B cell (primary cell): ENCODE data around the gene SERTM2. TPM values are rescaled to one million over a fixed set of nuclear protein-coding genes. Genes with fewer than 3 reads are reported as not detected.

Source experiments
- ATAC-seq: fragments of 200-7000 bp; cut with Tn5 transposase; one replicate; pipeline ENCODE4 v1.10.0; 2021; ENCODE audit warnings: low read depth, mild to moderate bottlenecking, moderate number of reproducible peaks, moderate library complexity
- CTCF ChIA-PET: fragments of 350-600 bp; sonication (Branson Sonifier 250); formaldehyde crosslinking; loops from one replicate; lab custom pipeline; 2021; ENCODE audit warnings: antibody characterized with exemption, inconsistent platforms; lab: Charles Lee
- POLR2A ChIA-PET: fragments of 350-600 bp; sonication (Branson Sonifier 250); formaldehyde crosslinking; loops from one replicate; lab custom pipeline; 2021; ENCODE audit warnings: antibody characterized with exemption; lab: Charles Lee
- DNase-seq: peaks from one replicate; pipeline ENCODE4 v3.0.0; 2013
- H2AFZ ChIP-seq: 2 replicates; pipeline ENCODE4 v1.6.1; 2012; ENCODE audit warnings: mild to moderate bottlenecking, low read depth, low read length; ENCODE audit not compliant: insufficient read depth, poor library complexity, severe bottlenecking
- H3K27ac ChIP-seq, 2 donors: 1 replicate in 1 of 2; 2 replicates in 1 of 2; pipeline ENCODE4 v1.5.1; 2012 to 2013; ENCODE audit warnings: low read length in 2 of 2, mild to moderate bottlenecking in 2 of 2, moderate library complexity in 1 of 2
- H3K27me3 ChIP-seq, 4 experiments: fragments of 200-600 bp in 1 of 4; sonication (generic) in 1 of 4; replicated peaks in 1 of 4; 1 replicate in 2 of 4; 2 replicates in 2 of 4; pipeline versions ENCODE4 v1.6.1 to v1.7.0; 2013 to 2016; ENCODE audit warnings: low read length in 3 of 4, mild to moderate bottlenecking in 2 of 4, mixed read lengths in 1 of 4, moderate library complexity in 1 of 4; ENCODE audit not compliant: insufficient read depth in 4 of 4, control insufficient read depth in 3 of 4; ENCODE audit errors: control extremely low read depth in 1 of 4
- H3K36me3 ChIP-seq, 2 experiments: replicated peaks in 1 of 2; 1 replicate in 1 of 2; 2 replicates in 1 of 2; pipeline versions ENCODE4 v1.6.1 to v1.7.1; 2013; ENCODE audit warnings: low read length in 1 of 2; ENCODE audit not compliant: insufficient read depth in 2 of 2, control insufficient read depth in 1 of 2; ENCODE audit errors: control extremely low read depth in 1 of 2, extremely low read depth in 1 of 2
- H3K4me1 ChIP-seq, 2 donors: fragments of 200-600 bp in 1 of 2; sonication (generic) in 1 of 2; 1 replicate in 1 of 2; 2 replicates in 1 of 2; pipeline versions ENCODE4 v1.5.1 to v1.6.1; 2013 to 2017; ENCODE audit warnings: low read length in 2 of 2; ENCODE audit not compliant: control insufficient read depth in 2 of 2, insufficient read depth in 2 of 2
- H3K4me2 ChIP-seq: replicated peaks from 2 replicates; pipeline ENCODE3; 2012; ENCODE audit warnings: mild to moderate bottlenecking, low read depth, low read length; ENCODE audit not compliant: poor library complexity, severe bottlenecking
- H3K4me3 ChIP-seq, 5 experiments: fragments of 200-600 bp in 1 of 5; sonication (generic) in 1 of 5; 1 replicate in 3 of 5; 2 replicates in 2 of 5; pipeline versions ENCODE4 v1.5.1 to v1.7.0; 2011 to 2016; ENCODE audit warnings: low read length in 4 of 5, mild to moderate bottlenecking in 4 of 5, low read depth in 2 of 5, control low read depth in 1 of 5, moderate library complexity in 1 of 5; ENCODE audit not compliant: insufficient read depth in 1 of 5; ENCODE audit errors: control extremely low read depth in 1 of 5, extremely low read depth in 1 of 5
- H3K79me2 ChIP-seq: fragments of 200-600 bp; sonication (generic); one replicate; pipeline ENCODE4 v1.6.0; 2016; ENCODE audit warnings: low read length; ENCODE audit not compliant: control insufficient read depth, insufficient read depth
- H3K9ac ChIP-seq: fragments of 200-600 bp; sonication (generic); 2 replicates; pipeline ENCODE4 v1.6.1; 2017; ENCODE audit warnings: mild to moderate bottlenecking, low read length, moderate library complexity
- H3K9me3 ChIP-seq, 3 donors: one replicate each; pipeline versions ENCODE4 v1.6.1 to v1.7.1; 2013; ENCODE audit warnings: low read length in 2 of 3; ENCODE audit not compliant: control insufficient read depth in 2 of 3, insufficient read depth in 1 of 3; ENCODE audit errors: control extremely low read depth in 1 of 3
- H4K20me1 ChIP-seq: 2 replicates; pipeline ENCODE4 v1.6.0; 2012; ENCODE audit warnings: mild to moderate bottlenecking, low read length; ENCODE audit not compliant: insufficient read depth, control insufficient read depth, poor library complexity, severe bottlenecking
- H3K27ac Mint-ChIP-seq: one replicate; pipeline ENCODE4 v1.8.0; 2021; ENCODE audit warnings: mixed read lengths
- H3K27me3 Mint-ChIP-seq: one replicate; pipeline ENCODE4 v1.8.0; 2021; ENCODE audit warnings: mixed read lengths
- H3K4me1 Mint-ChIP-seq: one replicate; pipeline ENCODE4 v1.8.0; 2021; ENCODE audit warnings: mixed read lengths
- H3K4me3 Mint-ChIP-seq: one replicate; pipeline ENCODE4 v1.8.0; 2021; ENCODE audit warnings: mixed read lengths
- H3K9me3 Mint-ChIP-seq: one replicate; pipeline ENCODE4 v1.8.0; 2022; ENCODE audit warnings: mixed read lengths; ENCODE audit not compliant: insufficient read depth
- EZH2 ChIP-seq: IDR thresholded peaks from 2 replicates; pipeline ENCODE4 v1.6.1; 2012; ENCODE audit warnings: borderline replicate concordance, low read depth, mild to moderate bottlenecking, moderate library complexity, low read length; ENCODE audit not compliant: insufficient read depth, poor library complexity, severe bottlenecking
- WGBS: methylation state at CpG from one replicate; pipeline ENCODE4 v1.1.5; 2013; ENCODE audit warnings: missing lambda C conversion rate; ENCODE audit not compliant: insufficient coverage; 5-methylcytosine and 5-hydroxymethylcytosine counted together
- intact Hi-C: fragments of 100-400 bp; cut with micrococcal nuclease; formaldehyde crosslinking; loops from one replicate; pipeline ENCODE4 v1.10.0; 2022
- polyA minus RNA-seq: library from RNA; depleted of rRNA, polyadenylated mRNA; stranded (reverse); fragments of >200 nt; gene quantifications from 2 replicates; pipeline ENCODE4 v1.2.3, GENCODE V29; 2012
- polyA plus RNA-seq: library from polyadenylated mRNA; depleted of rRNA; stranded (reverse); fragments of >200 nt; gene quantifications from 2 replicates; pipeline ENCODE4 v1.2.3, GENCODE V29; 2012
- total RNA-seq, 2 donors: library from RNA; stranded (reverse); fragments of 120-200 nt in 1 of 2; gene quantifications; 1 replicate in 1 of 2; 2 replicates in 1 of 2; pipeline versions ENCODE4 v1.2.3 to v1.2.4, GENCODE V29; 2013 to 2022
- TF ChIP-seq, protein P1 (sequence below): fragments of 200-600 bp; IDR thresholded peaks from one replicate; pipeline ENCODE4 v1.8.0; 2022; ENCODE audit warnings: antibody characterized with exemption, mild to moderate bottlenecking

The SERTM2 gene
- not detected in 2 replicates for total RNA-seq
- not detected for total RNA-seq (2013)
- polyA plus RNA-seq: not detected in 2 replicates
- polyA minus RNA-seq: not detected in 2 replicates

DNA sequence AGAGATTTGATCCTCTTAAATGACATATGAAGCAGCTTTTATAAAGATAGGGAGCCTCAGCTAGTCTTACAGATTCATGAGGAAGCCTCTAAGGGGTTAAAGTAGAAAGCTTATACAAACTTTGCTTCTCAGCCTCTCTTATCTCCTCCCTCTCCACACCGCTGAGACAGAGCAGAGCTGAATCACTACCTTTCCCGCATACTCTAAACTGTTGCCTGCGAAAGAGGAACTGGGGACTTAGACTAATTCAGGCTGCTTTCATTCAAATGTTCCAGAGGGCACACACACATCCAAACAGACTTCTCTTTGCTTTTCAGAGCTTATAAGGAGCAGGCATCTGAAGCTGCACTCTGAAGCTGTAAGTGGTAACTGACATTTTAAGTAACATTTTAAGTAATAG lies at the start of gene SERTM2:
SERTM2 (plus strand) TSS at position 169 of the 400 bp plus-strand sequence. CDS start 7,213 bp downstream, outside the sequence.
- H3K27ac ChIP-seq: no peak within 1 kb of the TSS
- TF ChIP-seq, protein P1, sequence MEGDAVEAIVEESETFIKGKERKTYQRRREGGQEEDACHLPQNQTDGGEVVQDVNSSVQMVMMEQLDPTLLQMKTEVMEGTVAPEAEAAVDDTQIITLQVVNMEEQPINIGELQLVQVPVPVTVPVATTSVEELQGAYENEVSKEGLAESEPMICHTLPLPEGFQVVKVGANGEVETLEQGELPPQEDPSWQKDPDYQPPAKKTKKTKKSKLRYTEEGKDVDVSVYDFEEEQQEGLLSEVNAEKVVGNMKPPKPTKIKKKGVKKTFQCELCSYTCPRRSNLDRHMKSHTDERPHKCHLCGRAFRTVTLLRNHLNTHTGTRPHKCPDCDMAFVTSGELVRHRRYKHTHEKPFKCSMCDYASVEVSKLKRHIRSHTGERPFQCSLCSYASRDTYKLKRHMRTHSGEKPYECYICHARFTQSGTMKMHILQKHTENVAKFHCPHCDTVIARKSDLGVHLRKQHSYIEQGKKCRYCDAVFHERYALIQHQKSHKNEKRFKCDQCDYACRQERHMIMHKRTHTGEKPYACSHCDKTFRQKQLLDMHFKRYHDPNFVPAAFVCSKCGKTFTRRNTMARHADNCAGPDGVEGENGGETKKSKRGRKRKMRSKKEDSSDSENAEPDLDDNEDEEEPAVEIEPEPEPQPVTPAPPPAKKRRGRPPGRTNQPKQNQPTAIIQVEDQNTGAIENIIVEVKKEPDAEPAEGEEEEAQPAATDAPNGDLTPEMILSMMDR: no peak
- TF ChIP-seq EZH2: no peak
- Mint-ChIP-seq H3K4me3 (peak within 1 kb of the TSS; percentile 6), H3K27ac (no peak within 1 kb of the TSS), H3K4me1 (peaks cover 1% of the 10 kb centered on the region), H3K9me3 (no peaks in the 10 kb centered on the region), H3K27me3 (no peaks in the 10 kb centered on the region)
- H3K4me3 ChIP-seq: no peak within 1 kb of the TSS
- peak; percentile 1 for DNase-seq
- H3K79me2 ChIP-seq: no peaks in the 10 kb centered on the region
- ChIA-PET CTCF (no interaction called here), POLR2A (no interaction called here)
- no peak within 1 kb of the TSS for H3K9ac ChIP-seq
- no peak within 1 kb of the TSS for H2AFZ ChIP-seq
- H3K4me1 ChIP-seq: no peaks in the 10 kb centered on the region
- H4K20me1 ChIP-seq: no peaks in the 10 kb centered on the region
- peaks cover 0 to 4% (median 0%) of the 10 kb centered on the region in 4 experiments for H3K27me3 ChIP-seq
- no peak for ATAC-seq
- H3K4me2 ChIP-seq: no peak within 1 kb of the TSS
- 20% methylated on average over 1 of the region's 3 CpGs for WGBS
- no peaks in the 10 kb centered on the region for H3K9me3 ChIP-seq
- intact Hi-C loops: no loop called here
- no peaks in the 10 kb centered on the region for H3K36me3 ChIP-seq

DNA sequence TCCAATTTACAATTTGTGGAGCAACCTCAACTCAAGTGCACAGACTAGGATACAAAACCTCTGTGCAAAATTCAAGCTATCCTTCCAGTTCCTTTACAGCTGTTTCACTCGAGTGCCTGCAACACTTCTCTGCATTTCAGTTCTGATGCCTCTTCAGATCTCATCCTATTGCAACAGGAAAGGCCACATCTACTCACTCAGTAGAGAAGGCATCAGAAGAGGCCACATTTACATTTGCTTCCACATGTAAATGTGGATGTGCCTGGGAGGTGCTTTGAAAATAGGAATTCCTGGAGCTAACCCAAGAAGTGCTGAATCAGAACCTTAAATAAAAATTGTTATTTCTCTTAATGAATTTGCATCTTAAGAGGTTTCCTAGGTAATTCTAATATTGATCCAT lies 45.8 kb upstream of the SERTM2 start:
- H3K27ac ChIP-seq: no peak overlapping the region
- TF ChIP-seq, protein P1: no peak
- no peak for TF ChIP-seq EZH2
- DNase-seq: no peak
- ChIA-PET POLR2A (no interaction called here), CTCF (no interaction called here)
- no peak overlapping the region for H3K9ac ChIP-seq
- no peak overlapping the region for H3K27ac Mint-ChIP-seq
- H2AFZ ChIP-seq: no peak overlapping the region
- H3K27me3 Mint-ChIP-seq: no peaks in the 10 kb centered on the region
- H3K4me1 ChIP-seq: no peaks in the 10 kb centered on the region
- H3K9me3 Mint-ChIP-seq: no peaks in the 10 kb centered on the region
- no peaks in the 10 kb centered on the region for H4K20me1 ChIP-seq
- no peaks in the 10 kb centered on the region for H3K9me3 ChIP-seq
- WGBS: no CpG with 5 or more reads among the region's 1 CpG
- intact Hi-C loops: no loop called here
- no peaks in the 10 kb centered on the region for H3K27me3 ChIP-seq
- no peak overlapping the region for H3K4me3 Mint-ChIP-seq
- no peak overlapping the region for H3K4me2 ChIP-seq
- H3K36me3 ChIP-seq: no peaks in the 10 kb centered on the region
- no peak for ATAC-seq
- no peak overlapping the region for H3K4me3 ChIP-seq
- no peaks in the 10 kb centered on the region for H3K79me2 ChIP-seq
- no peaks in the 10 kb centered on the region for H3K4me1 Mint-ChIP-seq
